Hepatocyte (in vitro differentiated cells): ENCODE data around the gene LIPE. TPM values are rescaled to one million over a fixed set of nuclear protein-coding genes. Genes with fewer than 3 reads are reported as not detected.

Experiments used
- DNase-seq: peaks from one replicate; pipeline ENCODE4 v3.0.0-alpha.2; 2016; ENCODE audit warnings: low spot score
- H2AFZ ChIP-seq: fragments of 200-600 bp; sonication (generic); 2 replicates; pipeline ENCODE4 v1.6.0; 2016; ENCODE audit warnings: antibody characterized with exemption, mild to moderate bottlenecking
- H3K27ac ChIP-seq: fragments of 200-600 bp; sonication (generic); 2 replicates; pipeline ENCODE4 v1.5.1; 2016; ENCODE audit warnings: mild to moderate bottlenecking
- H3K27me3 ChIP-seq: fragments of 200-600 bp; sonication (generic); 2 replicates; pipeline ENCODE4 v1.6.1; 2016
- H3K36me3 ChIP-seq: fragments of 200-600 bp; sonication (generic); replicated peaks from 2 replicates; pipeline ENCODE4 v1.5.1; 2016; ENCODE audit warnings: low read depth; ENCODE audit not compliant: insufficient read depth
- H3K4me1 ChIP-seq: fragments of 200-600 bp; sonication (generic); 2 replicates; pipeline ENCODE4 v1.5.1; 2016; ENCODE audit warnings: mild to moderate bottlenecking, moderate library complexity; ENCODE audit not compliant: insufficient read depth
- H3K4me2 ChIP-seq: fragments of 200-600 bp; sonication (generic); 2 replicates; pipeline ENCODE4 v1.6.0; 2016
- H3K4me3 ChIP-seq: fragments of 200-600 bp; sonication (generic); 2 replicates; pipeline ENCODE4 v1.5.1; 2016; ENCODE audit warnings: mild to moderate bottlenecking
- H3K79me2 ChIP-seq: fragments of 200-600 bp; sonication (generic); 2 replicates; pipeline ENCODE4 v1.6.0; 2017; ENCODE audit warnings: mild to moderate bottlenecking
- H3K9me2 ChIP-seq: fragments of 200-600 bp; sonication (generic); replicated peaks from 2 replicates; pipeline ENCODE4 v1.6.0; 2017; ENCODE audit warnings: mild to moderate bottlenecking; ENCODE audit not compliant: insufficient read depth
- H3K9me3 ChIP-seq: fragments of 200-600 bp; sonication (generic); 2 replicates; pipeline ENCODE4 v1.5.1; 2016; ENCODE audit warnings: low read depth, mild to moderate bottlenecking
- H4K20me1 ChIP-seq: fragments of 200-600 bp; sonication (generic); 2 replicates; pipeline ENCODE4 v1.6.0; 2016; ENCODE audit warnings: mild to moderate bottlenecking; ENCODE audit not compliant: insufficient read depth, poor library complexity, severe bottlenecking
- CTCF ChIP-seq: fragments of 200-600 bp; sonication (generic); IDR thresholded peaks from 2 replicates; pipeline ENCODE4 v1.5.1; 2016; ENCODE audit warnings: antibody characterized with exemption, mild to moderate bottlenecking; ENCODE audit not compliant: poor library complexity
- EZH2 ChIP-seq: fragments of 200-600 bp; sonication (generic); IDR thresholded peaks from 2 replicates; pipeline ENCODE4 v1.6.1; 2016; ENCODE audit warnings: antibody characterized with exemption, mild to moderate bottlenecking, borderline replicate concordance
- EZH2phosphoT487 ChIP-seq: fragments of 200-600 bp; sonication (generic); IDR thresholded peaks from one replicate; pipeline ENCODE4 v1.6.1; 2018; ENCODE audit warnings: antibody characterized with exemption, mild to moderate bottlenecking, low read depth, moderate library complexity; ENCODE audit not compliant: unreplicated experiment, severe bottlenecking
- WGBS: methylation state at CpG from one replicate; pipeline ENCODE4 v1.1.6; 2016; ENCODE audit warnings: low lambda C conversion rate; ENCODE audit errors: missing lambda C conversion rate; 5-methylcytosine and 5-hydroxymethylcytosine counted together
- polyA plus RNA-seq: library from polyadenylated mRNA; unstranded; fragments of >200 nt; fragmentation: Nextera tagmentation; extraction: Ambion mirVana; gene quantifications from 2 replicates; pipeline ENCODE4 v1.2.1, GENCODE V29; 2016
- total RNA-seq: library from RNA; depleted of rRNA; stranded (reverse); fragments of >200 nt; gene quantifications from 2 replicates; pipeline ENCODE4 v1.2.3, GENCODE V29; 2014

LIPE gene
- total and polyA plus RNA-seq, 2 experiments from 2014 or later: 6.4 to 7.1 TPM

- TF ChIP-seq EZH2phosphoT487: no peak
- no peak for TF ChIP-seq EZH2
- TF ChIP-seq CTCF: no peak
- H4K20me1 ChIP-seq: no peaks in the 10 kb centered on the region
- WGBS: 92% methylated on average over 17 of the region's 17 CpGs
Observed at GRCh38 chr19:42363614-42364346, 63.4 kb downstream of the LIPE start.

GRCh38 chr19:42362891-42363440, 64.2 kb downstream of the LIPE start:
- no peak overlapping the region for H3K4me3 ChIP-seq
- TF ChIP-seq EZH2 (no peak), CTCF (no peak), EZH2phosphoT487 (no peak)
- H3K36me3 ChIP-seq: no peaks in the 10 kb centered on the region
- no peaks in the 10 kb centered on the region for H3K9me2 ChIP-seq
- no peak overlapping the region for H3K27ac ChIP-seq
- peak; percentile 1 for DNase-seq
- no peaks in the 10 kb centered on the region for H4K20me1 ChIP-seq
- H2AFZ ChIP-seq: no peak overlapping the region
- no peak overlapping the region for H3K4me2 ChIP-seq
- no peaks in the 10 kb centered on the region for H3K27me3 ChIP-seq
- H3K4me1 ChIP-seq: no peaks in the 10 kb centered on the region
- WGBS: 100% methylated on average over 7 of the region's 13 CpGs
- no peaks in the 10 kb centered on the region for H3K79me2 ChIP-seq
- no peaks in the 10 kb centered on the region for H3K9me3 ChIP-seq

More at GRCh38 chr19:42363614-42364346, 63.4 kb downstream of the LIPE start:
- Histone ChIP-seq H3K27me3 (no peaks in the 10 kb centered on the region), H3K9me3 (no peaks in the 10 kb centered on the region), H2AFZ (no peak overlapping the region), H3K4me1 (no peaks in the 10 kb centered on the region), H3K27ac (no peak overlapping the region), H3K79me2 (no peaks in the 10 kb centered on the region), H3K36me3 (no peaks in the 10 kb centered on the region), H3K4me2 (no peak overlapping the region), H3K9me2 (no peaks in the 10 kb centered on the region), H3K4me3 (no peak overlapping the region)
- no peak for DNase-seq

- H3K9me3 ChIP-seq: no peaks in the 10 kb centered on the region
- WGBS: 97% methylated on average over 14 of the region's 14 CpGs
Observed at GRCh38 chr19:42362342-42362741, 64.8 kb downstream of the LIPE start.

More at GRCh38 chr19:42362342-42362741, 64.8 kb downstream of the LIPE start:
- peak; percentile 2 for DNase-seq
- Histone ChIP-seq H3K4me3 (no peak overlapping the region), H3K4me1 (no peaks in the 10 kb centered on the region), H3K36me3 (no peaks in the 10 kb centered on the region), H3K79me2 (no peaks in the 10 kb centered on the region), H3K9me2 (no peaks in the 10 kb centered on the region), H4K20me1 (no peaks in the 10 kb centered on the region), H2AFZ (no peak overlapping the region), H3K27me3 (no peaks in the 10 kb centered on the region), H3K27ac (no peak overlapping the region), H3K4me2 (no peak overlapping the region)
- TF ChIP-seq EZH2phosphoT487: no peak
- TF ChIP-seq EZH2: no peak
- TF ChIP-seq CTCF: no peak
